A549 (cell line): Measurements from ENCODE around the gene PSPN. TPM values are rescaled to one million over a fixed set of nuclear protein-coding genes. Genes with fewer than 3 reads are reported as not detected.

ENCODE experiments used
- ATAC-seq, 2 experiments: fragments of 200-7000 bp in 1 of 2; fragments of >200 bp in 1 of 2; cut with Nextera tagmentation in 1 of 2; cut with Tn5 transposase in 1 of 2; 3 replicates each; pipeline versions ENCODE4 v1.8.0 to v1.9.1; 2018 to 2020; ENCODE audit warnings: mild to moderate bottlenecking in 1 of 2, moderate library complexity in 1 of 2
- CTCF ChIA-PET: fragments of 300-600 bp; sonication (Branson Sonifier 250); formaldehyde crosslinking; extraction: SDS; loops from one replicate; lab custom pipeline; 2021; ENCODE audit warnings: antibody characterized with exemption, inconsistent platforms; lab: Yijun Ruan, JAX
- POLR2A ChIA-PET: fragments of 350-600 bp; formaldehyde crosslinking; extraction: SDS; loops from one replicate; lab custom pipeline; 2021; ENCODE audit warnings: antibody characterized with exemption, inconsistent platforms; lab: Yijun Ruan, JAX
- DNase-seq, 2 experiments: peaks; one replicate each; pipeline versions ENCODE4 v3.0.0 to v3.0.0-alpha.2; 2011 to 2016; ENCODE audit warnings: low read depth in 1 of 2, low spot score in 1 of 2
- FAIRE-seq: peaks from 2 replicates; lab custom pipeline; 2011; peaks lifted over from hg19 to GRCh38; lab: Jason Lieb, UNC
- H3K27ac ChIP-seq, 2 experiments: fragments of >200 bp; sonication (Bioruptor Twin); formaldehyde crosslinking; 3 replicates each; pipeline ENCODE4 v1.5.1; 2016 to 2017
- H3K4me1 ChIP-seq: fragments of >200 bp; sonication (Bioruptor Twin); formaldehyde crosslinking; 3 replicates; pipeline ENCODE4 v1.6.1; 2016
- H3K4me2 ChIP-seq: fragments of >200 bp; sonication (Bioruptor Twin); formaldehyde crosslinking; 3 replicates; pipeline ENCODE4 v1.6.1; 2016
- H3K4me3 ChIP-seq: fragments of >200 bp; sonication (Bioruptor Twin); formaldehyde crosslinking; 3 replicates; pipeline ENCODE4 v1.5.1; 2016
- H3K9me3 ChIP-seq: fragments of >200 bp; sonication (Bioruptor Twin); formaldehyde crosslinking; 3 replicates; pipeline ENCODE4 v1.6.1; 2016
- ATOH8 ChIP-seq: fragments of 250-450 bp; sonication (Bioruptor Pico); IDR thresholded peaks from 2 replicates; pipeline ENCODE4 v1.5.0; 2020; ENCODE audit warnings: low read depth, mild to moderate bottlenecking, moderate library complexity
- CEBPB ChIP-seq, 2 experiments: fragments of >200 bp in 1 of 2; sonication (Bioruptor Twin) in 1 of 2; formaldehyde crosslinking in 1 of 2; IDR thresholded peaks; 2 replicates each; pipeline ENCODE4 v1.6.1; 2012 to 2016
- EHF ChIP-seq: fragments of 250-450 bp; sonication (Bioruptor Pico); IDR thresholded peaks from 2 replicates; pipeline ENCODE4 v1.5.0; 2020; ENCODE audit warnings: mild to moderate bottlenecking
- EHMT2 ChIP-seq: fragments of 200-600 bp; sonication (generic); IDR thresholded peaks from 2 replicates; pipeline ENCODE4 v1.6.1; 2016; ENCODE audit warnings: antibody characterized with exemption, low read depth, mild to moderate bottlenecking, moderate library complexity
- EP300 ChIP-seq, 2 experiments: fragments of >200 bp; sonication (Bioruptor Twin); formaldehyde crosslinking; IDR thresholded peaks; 2 replicates in 1 of 2; 3 replicates in 1 of 2; pipeline ENCODE4 v1.6.1; 2016 to 2017
- HDAC2 ChIP-seq: fragments of 200-600 bp; sonication (generic); IDR thresholded peaks from 2 replicates; pipeline ENCODE4 v1.6.1; 2016
- KDM5A ChIP-seq: fragments of 200-600 bp; sonication (generic); IDR thresholded peaks from 2 replicates; pipeline ENCODE4 v1.6.1; 2016; ENCODE audit warnings: antibody characterized with exemption, mild to moderate bottlenecking
- PHF8 ChIP-seq: fragments of 200-600 bp; sonication (generic); IDR thresholded peaks from 2 replicates; pipeline ENCODE4 v1.6.1; 2016; ENCODE audit warnings: low read depth, mild to moderate bottlenecking, antibody characterized with exemption, moderate library complexity, borderline replicate concordance
- POLR2A ChIP-seq: IDR thresholded peaks from 2 replicates; pipeline ENCODE4 v1.6.1; 2012; ENCODE audit warnings: mild to moderate bottlenecking, low read length
- POLR2AphosphoS2 ChIP-seq: conservative IDR thresholded peaks from 2 replicates; pipeline ENCODE4 v1.6.1; 2012; ENCODE audit warnings: low read length, improper control_type of control experiment, inconsistent platforms
- RARB ChIP-seq: fragments of 250-450 bp; sonication (Bioruptor Pico); IDR thresholded peaks from 2 replicates; pipeline ENCODE4 v1.8.0; 2021; ENCODE audit warnings: mild to moderate bottlenecking, moderate library complexity
- RCOR1 ChIP-seq: fragments of 150-350 bp; IDR thresholded peaks from 2 replicates; pipeline ENCODE4 v1.6.1; 2014; ENCODE audit warnings: antibody characterized with exemption, low read length, low read depth
- RNF2 ChIP-seq: fragments of 200-600 bp; sonication (generic); IDR thresholded peaks from 2 replicates; pipeline ENCODE4 v1.6.1; 2016; ENCODE audit warnings: low read depth, mild to moderate bottlenecking, antibody characterized with exemption, moderate library complexity, borderline replicate concordance
- SMC3 ChIP-seq: fragments of >200 bp; sonication (Bioruptor Twin); formaldehyde crosslinking; IDR thresholded peaks from 3 replicates; pipeline ENCODE4 v1.6.1; 2018; ENCODE audit warnings: inconsistent platforms
- TP53 ChIP-seq: fragments of 250-450 bp; sonication (Bioruptor Pico); IDR thresholded peaks from 2 replicates; pipeline ENCODE4 v1.5.0; 2021; ENCODE audit warnings: mild to moderate bottlenecking, moderate library complexity
- USF2 ChIP-seq: fragments of 450-650 bp; IDR thresholded peaks from 2 replicates; pipeline ENCODE4 v1.6.1; 2014; ENCODE audit warnings: antibody characterized with exemption
- ZSCAN20 ChIP-seq: fragments of 250-450 bp; sonication (Bioruptor Pico); IDR thresholded peaks from 2 replicates; pipeline ENCODE4 v1.8.0; 2022; ENCODE audit warnings: mild to moderate bottlenecking, moderate library complexity
- WGBS: methylation state at CpG from one replicate; pipeline ENCODE4 v1.1.6; 2017; ENCODE audit errors: missing lambda C conversion rate; 5-methylcytosine and 5-hydroxymethylcytosine counted together
- polyA plus RNA-seq, 4 experiments: library from polyadenylated mRNA; depleted of rRNA in 3 of 4; stranded (reverse); fragments of >200 nt; fragmentation: RNase III in 1 of 4; extraction: RNeasy Plus Mini Kit Qiagen cat#74134 plus additional on column Dnase treatment in 1 of 4; gene quantifications; 2 replicates in 3 of 4; 3 replicates in 1 of 4; pipeline ENCODE4 v1.2.3, GENCODE V29; 2011 to 2017
- TF ChIP-seq, protein P1 (sequence below): fragments of 150-350 bp; IDR thresholded peaks from 2 replicates; pipeline ENCODE4 v1.6.1; 2014; ENCODE audit warnings: low read depth, mild to moderate bottlenecking, low read length
- TF ChIP-seq, protein P2 (sequence below): fragments of >200 bp; sonication (Bioruptor Twin); formaldehyde crosslinking; IDR thresholded peaks from 3 replicates; pipeline ENCODE4 v1.6.1; 2016
- TF ChIP-seq, protein P3 (sequence below): fragments of >200 bp; sonication (Bioruptor Twin); formaldehyde crosslinking; IDR thresholded peaks from 3 replicates; pipeline ENCODE4 v1.5.1; 2016

PSPN gene
- polyA plus RNA-seq, 2 of the 4 experiments (the other 2 are of a cell fraction) = 0.34 to 0.71 TPM

- ChIA-PET POLR2A (interaction anchor here (1.1 kb wide), 1 partner anchor 22 kb away, joined by 10 read pairs; the partner anchor contains the start of gene ALKBH7), CTCF (interaction anchor here (0.7 kb wide), 1 partner anchor 902 kb away, joined by 3 read pairs; no protein-coding TSS in a partner anchor)
- TF ChIP-seq EHF (CRISPR knock-in tag) (no peak), USF2 (no peak), RNF2 (no peak), RCOR1 (no peak), EHMT2 (no peak), KDM5A (no peak), ATOH8 (no peak)
- H3K4me2 ChIP-seq = no peak overlapping the region
- WGBS = 85% methylated on average over 3 of the region's 3 CpGs
- no peak for FAIRE-seq
- peaks cover 6% of the 10 kb centered on the region; the same call in 1 of the 3 replicates for H3K4me1 ChIP-seq
- no peak overlapping the region for H3K27ac ChIP-seq
- H3K9me3 ChIP-seq = no peaks in the 10 kb centered on the region
- no peak overlapping the region for H3K4me3 ChIP-seq
- ATAC-seq = no peak
- DNase-seq = no peak
Observed at GRCh38 chr19:6394831-6395230, 19.1 kb upstream of the PSPN start.

DNA sequence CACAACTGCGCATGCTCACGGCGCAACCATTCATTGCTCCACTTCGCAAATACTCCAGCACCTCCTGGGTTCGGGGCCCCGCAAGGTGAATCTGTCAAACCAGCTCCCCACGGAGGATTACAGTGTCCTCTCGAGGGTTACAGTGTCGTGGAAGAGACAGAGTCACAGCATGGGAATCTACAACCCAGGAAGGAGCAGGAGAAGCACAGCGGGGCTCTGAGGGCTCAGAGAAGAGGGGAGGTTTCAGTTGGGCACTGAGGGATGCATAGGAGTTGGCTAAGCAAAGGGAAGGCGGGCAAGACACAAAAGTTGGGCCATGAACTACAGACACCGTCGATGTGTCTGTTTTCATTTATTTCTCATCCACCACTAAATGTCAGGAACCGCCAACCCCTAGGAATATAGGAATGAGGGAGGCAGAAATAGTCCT lies 18.3 kb upstream of the PSPN start:
- peak overlapping the region; percentile 86 for H3K4me2 ChIP-seq
- TF ChIP-seq ZSCAN20 (CRISPR knock-in tag) = no peak
- TF ChIP-seq, protein P1, sequence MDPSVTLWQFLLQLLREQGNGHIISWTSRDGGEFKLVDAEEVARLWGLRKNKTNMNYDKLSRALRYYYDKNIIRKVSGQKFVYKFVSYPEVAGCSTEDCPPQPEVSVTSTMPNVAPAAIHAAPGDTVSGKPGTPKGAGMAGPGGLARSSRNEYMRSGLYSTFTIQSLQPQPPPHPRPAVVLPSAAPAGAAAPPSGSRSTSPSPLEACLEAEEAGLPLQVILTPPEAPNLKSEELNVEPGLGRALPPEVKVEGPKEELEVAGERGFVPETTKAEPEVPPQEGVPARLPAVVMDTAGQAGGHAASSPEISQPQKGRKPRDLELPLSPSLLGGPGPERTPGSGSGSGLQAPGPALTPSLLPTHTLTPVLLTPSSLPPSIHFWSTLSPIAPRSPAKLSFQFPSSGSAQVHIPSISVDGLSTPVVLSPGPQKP = no peak
- TF ChIP-seq TP53 (CRISPR knock-in tag) = no peak
- TF ChIP-seq POLR2AphosphoS2 = no peak
- no peak for TF ChIP-seq EP300 (IDR thresholded peaks at IDR 0.05)
- no peak for TF ChIP-seq CEBPB (IDR thresholded peaks at IDR 0.05)
- no peak for TF ChIP-seq USF2
- TF ChIP-seq RARB = no peak
- TF ChIP-seq POLR2A = no peak
- H3K9me3 ChIP-seq = no peaks in the 10 kb centered on the region
- 58% methylated on average over 5 of the region's 14 CpGs for WGBS
- no peak for DNase-seq
- ChIA-PET CTCF (interaction anchor here (0.6 kb wide), 1 partner anchor 10 kb away, joined by 4 read pairs; no protein-coding TSS in a partner anchor), POLR2A (interaction anchor here (0.8 to 1.1 kb wide), 3 partner anchors 9 to 82 kb away, joined by 3 to 10 read pairs (median 4); partner anchors contain the start of gene ALKBH7)
- peak in 1 of 2 experiments; percentile 5; a peak in 3 of 6 replicates for ATAC-seq
- H3K4me1 ChIP-seq = peaks cover 6% of the 10 kb centered on the region; the same call in 1 of the 3 replicates
- peak overlapping the region; percentile 87 for H3K4me3 ChIP-seq
- H3K27ac ChIP-seq = peak overlapping the region; percentile 85 to 100
- no peak for FAIRE-seq

DNA sequence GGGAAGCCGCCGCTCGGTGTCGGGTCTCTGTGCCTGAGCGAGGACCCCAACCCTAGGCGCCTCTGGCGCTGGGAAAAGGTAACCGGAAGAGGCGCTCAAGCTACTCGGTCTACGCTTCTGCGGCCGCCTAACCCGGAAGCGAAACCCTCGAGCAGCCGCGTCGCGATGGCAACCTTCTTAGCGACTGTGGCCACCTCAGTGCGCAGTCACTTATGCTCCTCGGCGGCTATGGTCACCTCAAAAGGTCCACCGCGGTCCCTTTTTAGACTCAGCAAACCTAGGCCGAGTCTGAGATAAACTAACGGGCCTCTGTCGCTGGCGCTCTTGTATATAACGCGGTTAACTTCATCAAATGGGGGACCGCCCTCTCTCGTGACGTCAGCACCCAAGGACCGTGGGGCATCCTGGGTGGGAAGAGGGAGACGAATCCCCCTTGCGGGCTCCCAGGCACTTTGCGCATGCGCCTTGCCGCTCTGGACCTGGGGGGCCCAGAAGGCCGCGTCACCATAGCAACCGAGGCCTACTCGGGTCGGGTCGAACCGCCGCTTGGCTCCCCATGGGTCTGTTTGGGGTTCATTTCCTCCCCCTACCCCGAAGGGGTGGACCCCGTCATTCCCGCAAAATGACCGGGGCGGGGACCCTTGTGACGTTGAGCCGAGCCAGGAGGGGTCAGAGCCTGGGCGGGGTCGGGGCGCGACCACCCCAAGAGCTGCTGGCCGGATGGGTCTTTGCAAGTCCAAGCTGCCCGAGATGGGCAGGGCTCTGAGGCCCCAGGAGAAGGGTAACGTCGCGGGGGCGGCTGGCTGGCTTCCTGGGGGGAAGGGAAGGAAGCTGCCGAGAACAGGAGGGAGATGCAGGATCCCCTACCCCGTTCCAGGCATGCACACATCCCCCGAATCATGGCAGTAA lies 17.6 kb upstream of the PSPN start, which contains the start of gene GTF2F1:
GTF2F1 (minus strand) TSS at position 91 of the 909 bp plus-strand sequence. CDS start 169 bp downstream, outside the sequence.
- H3K27ac ChIP-seq = peak within 1 kb of the TSS; percentile 85 to 100
- ChIA-PET POLR2A (interaction anchor here (0.6 to 1.3 kb wide), 5 partner anchors 10 to 83 kb away, joined by 3 to 10 read pairs (median 3); partner anchors contain the start of genes ALKBH7, KHSRP and SLC25A23), CTCF (no interaction called here)
- no peak for FAIRE-seq
- ATAC-seq = peak; percentile 93 to 94
- peak within 1 kb of the TSS; percentile 87 for H3K4me3 ChIP-seq
- 0% methylated on average over 28 of the region's 69 CpGs for WGBS
- H3K4me2 ChIP-seq = peak within 1 kb of the TSS; percentile 86
- H3K9me3 ChIP-seq = no peaks in the 10 kb centered on the region
- H3K4me1 ChIP-seq = peaks cover 6% of the 10 kb centered on the region; the same call in 1 of the 3 replicates
- peak; percentile 93 to 94 for DNase-seq
- TF ChIP-seq, protein P2, sequence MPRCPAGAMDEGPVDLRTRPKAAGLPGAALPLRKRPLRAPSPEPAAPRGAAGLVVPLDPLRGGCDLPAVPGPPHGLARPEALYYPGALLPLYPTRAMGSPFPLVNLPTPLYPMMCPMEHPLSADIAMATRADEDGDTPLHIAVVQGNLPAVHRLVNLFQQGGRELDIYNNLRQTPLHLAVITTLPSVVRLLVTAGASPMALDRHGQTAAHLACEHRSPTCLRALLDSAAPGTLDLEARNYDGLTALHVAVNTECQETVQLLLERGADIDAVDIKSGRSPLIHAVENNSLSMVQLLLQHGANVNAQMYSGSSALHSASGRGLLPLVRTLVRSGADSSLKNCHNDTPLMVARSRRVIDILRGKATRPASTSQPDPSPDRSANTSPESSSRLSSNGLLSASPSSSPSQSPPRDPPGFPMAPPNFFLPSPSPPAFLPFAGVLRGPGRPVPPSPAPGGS = 0 out of 3 replicates have a peak, but pooled peaks have one; percentile 33
- TF ChIP-seq, protein P3, sequence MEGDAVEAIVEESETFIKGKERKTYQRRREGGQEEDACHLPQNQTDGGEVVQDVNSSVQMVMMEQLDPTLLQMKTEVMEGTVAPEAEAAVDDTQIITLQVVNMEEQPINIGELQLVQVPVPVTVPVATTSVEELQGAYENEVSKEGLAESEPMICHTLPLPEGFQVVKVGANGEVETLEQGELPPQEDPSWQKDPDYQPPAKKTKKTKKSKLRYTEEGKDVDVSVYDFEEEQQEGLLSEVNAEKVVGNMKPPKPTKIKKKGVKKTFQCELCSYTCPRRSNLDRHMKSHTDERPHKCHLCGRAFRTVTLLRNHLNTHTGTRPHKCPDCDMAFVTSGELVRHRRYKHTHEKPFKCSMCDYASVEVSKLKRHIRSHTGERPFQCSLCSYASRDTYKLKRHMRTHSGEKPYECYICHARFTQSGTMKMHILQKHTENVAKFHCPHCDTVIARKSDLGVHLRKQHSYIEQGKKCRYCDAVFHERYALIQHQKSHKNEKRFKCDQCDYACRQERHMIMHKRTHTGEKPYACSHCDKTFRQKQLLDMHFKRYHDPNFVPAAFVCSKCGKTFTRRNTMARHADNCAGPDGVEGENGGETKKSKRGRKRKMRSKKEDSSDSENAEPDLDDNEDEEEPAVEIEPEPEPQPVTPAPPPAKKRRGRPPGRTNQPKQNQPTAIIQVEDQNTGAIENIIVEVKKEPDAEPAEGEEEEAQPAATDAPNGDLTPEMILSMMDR = no peak
- no peak for TF ChIP-seq RARB
- peak; percentile 60; the same call in 1 of the 2 replicates for TF ChIP-seq PHF8
- no peak for TF ChIP-seq TP53 (CRISPR knock-in tag)
- TF ChIP-seq HDAC2 = no peak
- TF ChIP-seq POLR2A = peak; percentile 29
- TF ChIP-seq, protein P1 = no peak
- TF ChIP-seq SMC3 = no peak
